Activated CD4-positive, alpha-beta memory T cell treated with anti-CD3 and anti-CD28 coated beads, Interleukin-2, amount 10 ng/mL, durations not matched to agents 7 days and 5 days (primary cell): ENCODE results near the gene NSUN2. TPM values are rescaled to one million over a fixed set of nuclear protein-coding genes. Genes with fewer than 3 reads are reported as not detected.

Experiments
- CTCF ChIA-PET: fragments of 350-600 bp; sonication (Branson Sonifier 250); formaldehyde crosslinking; loops from one replicate; lab custom pipeline; 2021; ENCODE audit warnings: antibody characterized with exemption, inconsistent platforms; lab: Charles Lee
- POLR2A ChIA-PET: fragments of 350-600 bp; sonication (Branson Sonifier 250); formaldehyde crosslinking; loops from one replicate; lab custom pipeline; 2021; ENCODE audit warnings: antibody characterized with exemption; lab: Charles Lee
- DNase-seq: peaks from one replicate; pipeline ENCODE4 v3.0.0-alpha.2; 2020
- H3K27ac Mint-ChIP-seq: one replicate; pipeline ENCODE4 v1.8.0; 2021; ENCODE audit warnings: mild to moderate bottlenecking, mixed read lengths
- H3K27me3 Mint-ChIP-seq: one replicate; pipeline ENCODE4 v1.8.0; 2021; ENCODE audit warnings: mixed read lengths
- H3K36me3 Mint-ChIP-seq: one replicate; pipeline ENCODE4 v1.8.0; 2021; ENCODE audit warnings: low read depth, mixed read lengths
- H3K4me1 Mint-ChIP-seq: one replicate; pipeline ENCODE4 v1.8.0; 2021; ENCODE audit warnings: mixed read lengths
- H3K4me3 Mint-ChIP-seq: one replicate; pipeline ENCODE4 v1.8.0; 2021; ENCODE audit warnings: mild to moderate bottlenecking, mixed read lengths
- H3K9me3 Mint-ChIP-seq: one replicate; pipeline ENCODE4 v1.8.0; 2021; ENCODE audit warnings: mixed read lengths
- total RNA-seq, 2 experiments: library from RNA; stranded (reverse); gene quantifications; one replicate each; pipeline ENCODE4 v1.2.3, GENCODE V29; 2021

NSUN2 gene
- total RNA-seq, 2 experiments from 2014 or later, result 63.5 to 73.3 TPM

DNA sequence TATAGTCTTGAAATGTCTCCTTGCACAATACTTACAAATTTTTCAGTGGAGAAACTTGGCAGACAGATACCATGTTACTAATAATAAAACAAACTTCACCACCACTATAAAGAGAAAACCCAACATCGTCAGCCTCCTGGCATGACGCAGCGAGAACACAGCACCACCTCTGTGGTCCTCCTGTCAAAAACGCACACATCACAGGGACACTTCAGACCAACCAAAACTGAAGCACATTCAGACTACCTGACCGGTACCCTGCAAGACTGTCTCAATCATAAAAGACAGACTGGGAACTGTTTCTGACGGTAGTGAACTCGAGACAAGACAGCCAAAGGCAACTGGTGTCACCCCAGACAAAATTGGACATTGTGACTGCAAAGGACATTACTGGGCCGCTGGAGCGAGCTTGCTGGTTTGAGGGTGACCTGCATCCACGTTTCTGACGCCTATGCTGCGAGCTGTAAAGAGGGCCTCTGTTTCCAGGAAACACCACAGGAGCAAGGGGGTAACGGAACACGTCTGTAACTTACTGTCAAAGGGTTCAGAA, 34.4 kb downstream of the NSUN2 start:
- H3K4me3 Mint-ChIP-seq, result no peak overlapping the region

GRCh38 chr5:6597557-6597956, 35.3 kb downstream of the NSUN2 start:
- no peak for DNase-seq
- Mint-ChIP-seq H3K27ac (no peak overlapping the region), H3K27me3 (no peaks in the 10 kb centered on the region), H3K36me3 (peaks cover 65% of the 10 kb centered on the region), H3K4me1 (no peaks in the 10 kb centered on the region), H3K4me3 (no peak overlapping the region), H3K9me3 (no peaks in the 10 kb centered on the region)
- POLR2A ChIA-PET, result no interaction called here
- CTCF ChIA-PET, result no interaction called here

More for the DNA sequence above, 34.4 kb downstream of the NSUN2 start:
- peaks cover 71% of the 10 kb centered on the region for H3K36me3 Mint-ChIP-seq
- no peak for DNase-seq
- ChIA-PET CTCF (no interaction called here), POLR2A (no interaction called here)
- no peaks in the 10 kb centered on the region for H3K27me3 Mint-ChIP-seq
- H3K9me3 Mint-ChIP-seq, result no peaks in the 10 kb centered on the region
- no peaks in the 10 kb centered on the region for H3K4me1 Mint-ChIP-seq
- no peak overlapping the region for H3K27ac Mint-ChIP-seq

GRCh38 chr5:6596388-6596787, 36.5 kb downstream of the NSUN2 start:
- Mint-ChIP-seq H3K27ac (no peak overlapping the region), H3K4me3 (no peak overlapping the region), H3K36me3 (peaks cover 53% of the 10 kb centered on the region), H3K27me3 (no peaks in the 10 kb centered on the region), H3K9me3 (no peaks in the 10 kb centered on the region), H3K4me1 (no peaks in the 10 kb centered on the region)
- no peak for DNase-seq
- ChIA-PET CTCF (no interaction called here), POLR2A (no interaction called here)

DNA sequence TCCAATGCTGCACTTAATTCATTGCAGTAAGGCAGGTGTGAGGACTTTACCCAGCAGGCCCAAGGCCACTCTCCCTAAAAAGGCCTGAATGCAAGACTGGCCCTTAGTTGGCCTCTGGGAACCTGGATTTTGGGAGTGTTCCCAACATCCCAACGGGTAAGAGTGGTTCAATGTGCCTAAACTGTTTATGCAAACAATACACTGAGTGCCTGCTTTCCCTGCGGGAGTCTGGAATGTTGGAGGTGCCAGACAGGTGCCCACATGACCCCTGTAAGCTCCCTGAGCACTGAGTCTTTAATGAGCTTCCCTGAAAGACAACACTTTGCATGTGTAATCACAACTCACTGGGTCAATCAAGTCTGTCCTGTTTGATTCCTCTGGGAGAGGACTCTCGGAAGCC, 37.4 kb downstream of the NSUN2 start:
- no peaks in the 10 kb centered on the region for H3K4me1 Mint-ChIP-seq
- DNase-seq, result no peak
- POLR2A ChIA-PET, result no interaction called here

DNA sequence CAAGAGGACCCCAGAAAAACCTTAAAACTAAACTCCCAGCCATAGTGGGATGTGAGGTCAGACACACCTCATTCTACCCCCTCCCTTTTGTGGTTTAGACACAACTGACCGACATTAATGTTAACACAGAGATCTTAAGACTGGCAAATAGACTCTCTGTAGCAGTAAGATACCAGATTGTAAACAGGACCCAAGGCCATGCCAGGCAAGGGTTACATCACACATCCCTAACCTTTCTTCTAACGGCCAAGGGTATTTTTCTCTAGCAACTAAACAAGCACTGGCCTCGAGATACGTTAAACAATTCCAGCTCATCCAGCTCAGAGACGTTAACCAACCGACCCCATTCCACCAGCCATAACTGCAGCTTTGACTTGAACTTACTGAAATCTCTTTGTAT, 38.8 kb downstream of the NSUN2 start:
- POLR2A ChIA-PET, result no interaction called here
- Mint-ChIP-seq H3K4me1 (no peaks in the 10 kb centered on the region), H3K36me3 (peaks cover 31% of the 10 kb centered on the region), H3K27ac (no peak overlapping the region), H3K27me3 (no peaks in the 10 kb centered on the region), H3K4me3 (no peak overlapping the region), H3K9me3 (no peaks in the 10 kb centered on the region)
- CTCF ChIA-PET, result no interaction called here
- DNase-seq, result no peak

More for the DNA sequence above, 37.4 kb downstream of the NSUN2 start:
- H3K4me3 Mint-ChIP-seq, result no peak overlapping the region
- H3K9me3 Mint-ChIP-seq, result no peaks in the 10 kb centered on the region
- H3K27me3 Mint-ChIP-seq, result no peaks in the 10 kb centered on the region
- no peak overlapping the region for H3K27ac Mint-ChIP-seq
- peaks cover 43% of the 10 kb centered on the region for H3K36me3 Mint-ChIP-seq
- CTCF ChIA-PET, result no interaction called here

GRCh38 chr5:6593148-6594016, 39.5 kb downstream of the NSUN2 start:
- CTCF ChIA-PET, result no interaction called here
- H3K36me3 Mint-ChIP-seq, result peaks cover 26% of the 10 kb centered on the region
- H3K27me3 Mint-ChIP-seq, result no peaks in the 10 kb centered on the region
- POLR2A ChIA-PET, result no interaction called here
- no peak for DNase-seq
- no peaks in the 10 kb centered on the region for H3K9me3 Mint-ChIP-seq
- no peaks in the 10 kb centered on the region for H3K4me1 Mint-ChIP-seq
- no peak overlapping the region for H3K27ac Mint-ChIP-seq
- H3K4me3 Mint-ChIP-seq, result no peak overlapping the region

DNA sequence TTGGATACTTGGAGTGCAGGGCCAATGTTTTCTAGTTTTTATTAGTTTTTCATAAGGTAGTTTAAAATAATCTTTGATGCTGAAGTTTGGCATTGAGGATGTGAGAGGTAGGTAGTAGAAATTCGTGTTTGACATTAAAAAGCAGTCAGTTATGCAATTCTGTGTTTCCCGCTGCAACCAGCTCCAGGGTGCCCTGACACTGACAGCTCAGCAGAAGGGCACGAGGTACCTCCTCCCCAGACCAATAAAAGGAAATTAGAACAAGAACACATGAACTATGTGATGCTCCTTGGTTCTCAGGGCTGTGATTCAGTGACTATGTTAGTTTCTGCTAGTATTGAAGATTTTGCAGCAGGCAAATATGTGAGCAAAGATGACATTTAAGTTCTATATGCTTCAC, 40.2 kb downstream of the NSUN2 start:
- Mint-ChIP-seq H3K4me1 (no peaks in the 10 kb centered on the region), H3K36me3 (peaks cover 18% of the 10 kb centered on the region), H3K27ac (no peak overlapping the region), H3K27me3 (no peaks in the 10 kb centered on the region), H3K4me3 (no peak overlapping the region), H3K9me3 (no peaks in the 10 kb centered on the region)
- no peak for DNase-seq
- ChIA-PET POLR2A (no interaction called here), CTCF (no interaction called here)

- H3K27me3 Mint-ChIP-seq, result peaks cover 3% of the 10 kb centered on the region
- CTCF ChIA-PET, result no interaction called here
- H3K9me3 Mint-ChIP-seq, result no peaks in the 10 kb centered on the region
- H3K27ac Mint-ChIP-seq, result no peak overlapping the region
- no peak overlapping the region for H3K4me3 Mint-ChIP-seq
- H3K4me1 Mint-ChIP-seq, result no peaks in the 10 kb centered on the region
- peaks cover 10% of the 10 kb centered on the region for H3K36me3 Mint-ChIP-seq
- POLR2A ChIA-PET, result no interaction called here
- no peak for DNase-seq
Observed at GRCh38 chr5:6591671-6592288, 41.1 kb downstream of the NSUN2 start.

GRCh38 chr5:6590581-6590980, 42.3 kb downstream of the NSUN2 start:
- H3K27ac Mint-ChIP-seq, result no peak overlapping the region
- CTCF ChIA-PET, result no interaction called here
- H3K9me3 Mint-ChIP-seq, result no peaks in the 10 kb centered on the region
- POLR2A ChIA-PET, result no interaction called here
- H3K4me3 Mint-ChIP-seq, result no peak overlapping the region
- DNase-seq, result no peak
- no peaks in the 10 kb centered on the region for H3K4me1 Mint-ChIP-seq
- peaks cover 7% of the 10 kb centered on the region for H3K27me3 Mint-ChIP-seq
- H3K36me3 Mint-ChIP-seq, result no peaks in the 10 kb centered on the region

DNA sequence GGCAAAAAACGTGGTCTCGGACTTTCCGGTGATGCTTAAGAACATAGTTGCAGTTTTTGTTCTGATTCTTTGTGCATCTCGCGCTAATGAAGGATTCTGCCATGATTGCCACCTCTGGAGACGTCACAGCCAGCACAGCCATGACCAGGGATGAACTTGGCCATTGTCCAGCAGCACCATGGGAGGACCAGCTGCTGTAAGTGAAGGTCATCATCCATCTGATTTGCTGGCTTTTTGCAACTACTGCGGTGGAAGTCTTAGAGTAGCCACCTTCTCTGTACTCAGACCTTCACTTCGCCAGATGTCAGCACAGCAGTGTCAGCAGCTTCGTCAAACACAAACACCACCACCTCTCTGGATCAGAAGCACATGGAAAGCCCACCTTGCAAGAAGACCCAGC, 45.7 kb downstream of the NSUN2 start:
- ChIA-PET CTCF (interaction anchor here (1.0 kb wide), 1 partner anchor 158 kb away, joined by 3 read pairs; no protein-coding TSS in a partner anchor), POLR2A (no interaction called here)
- no peaks in the 10 kb centered on the region for H3K9me3 Mint-ChIP-seq
- H3K4me1 Mint-ChIP-seq, result peaks cover 9% of the 10 kb centered on the region
- H3K4me3 Mint-ChIP-seq, result no peak overlapping the region
- no peaks in the 10 kb centered on the region for H3K36me3 Mint-ChIP-seq
- no peak overlapping the region for H3K27ac Mint-ChIP-seq
- DNase-seq, result no peak
- peaks cover 28% of the 10 kb centered on the region for H3K27me3 Mint-ChIP-seq

- H3K36me3 Mint-ChIP-seq, result no peaks in the 10 kb centered on the region
- no peak overlapping the region for H3K4me3 Mint-ChIP-seq
- ChIA-PET CTCF (interaction anchor here (1.3 kb wide), 1 partner anchor 9 kb away, joined by 3 read pairs; no protein-coding TSS in a partner anchor), POLR2A (no interaction called here)
- H3K27me3 Mint-ChIP-seq, result peaks cover 33% of the 10 kb centered on the region
- no peak overlapping the region for H3K27ac Mint-ChIP-seq
- H3K4me1 Mint-ChIP-seq, result peaks cover 9% of the 10 kb centered on the region
- DNase-seq, result no peak
- no peaks in the 10 kb centered on the region for H3K9me3 Mint-ChIP-seq
Observed at GRCh38 chr5:6586647-6587042, 46.2 kb downstream of the NSUN2 start.

DNA sequence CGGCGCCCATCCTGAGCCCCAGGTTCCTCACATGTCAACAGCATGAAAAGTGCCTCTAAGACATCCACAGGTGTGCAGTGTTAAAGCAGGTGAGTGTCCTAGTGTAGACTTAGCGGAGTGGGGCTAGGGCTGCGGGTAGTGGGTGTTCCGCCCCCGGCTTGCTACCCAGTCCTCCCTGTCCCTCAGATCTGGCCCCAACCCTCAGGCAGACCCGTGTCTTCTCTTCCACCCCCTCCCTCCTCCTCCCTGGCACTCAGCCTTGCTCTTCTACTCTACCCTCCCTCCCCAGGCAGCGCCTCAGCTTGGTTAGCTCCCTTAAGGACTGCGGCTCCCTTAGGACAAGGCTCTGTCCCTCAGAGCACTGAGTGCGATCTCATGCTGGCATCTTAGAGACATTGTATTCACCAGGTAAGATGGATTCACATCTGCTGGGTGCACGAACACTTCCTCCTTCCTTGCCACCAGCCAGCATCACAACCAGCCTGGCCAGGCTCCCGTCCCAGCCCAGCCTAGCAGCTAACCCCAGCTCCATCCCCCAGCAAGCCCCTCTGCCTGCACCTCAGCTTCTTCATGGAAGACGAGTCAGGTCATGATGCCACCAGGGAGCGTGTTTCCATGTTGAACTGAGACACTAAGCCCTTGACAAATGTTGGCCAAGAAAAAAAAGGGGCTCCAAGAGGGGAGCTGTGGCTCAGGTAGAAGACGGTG, 46.8 kb downstream of the NSUN2 start:
- H3K4me1 Mint-ChIP-seq, result peaks cover 9% of the 10 kb centered on the region
- H3K9me3 Mint-ChIP-seq, result no peaks in the 10 kb centered on the region
- ChIA-PET CTCF (interaction anchor here (1.3 kb wide), 1 partner anchor 9 kb away, joined by 3 read pairs; no protein-coding TSS in a partner anchor), POLR2A (no interaction called here)
- no peak overlapping the region for H3K4me3 Mint-ChIP-seq
- DNase-seq, result no peak
- peaks cover 38% of the 10 kb centered on the region for H3K27me3 Mint-ChIP-seq
- H3K27ac Mint-ChIP-seq, result no peak overlapping the region
- H3K36me3 Mint-ChIP-seq, result no peaks in the 10 kb centered on the region

- H3K36me3 Mint-ChIP-seq, result no peaks in the 10 kb centered on the region
- no peak overlapping the region for H3K27ac Mint-ChIP-seq
- H3K4me1 Mint-ChIP-seq, result peaks cover 9% of the 10 kb centered on the region
- H3K27me3 Mint-ChIP-seq, result peaks cover 44% of the 10 kb centered on the region
- no peak for DNase-seq
- no peak overlapping the region for H3K4me3 Mint-ChIP-seq
- ChIA-PET CTCF (interaction anchor here (1.2 kb wide), 1 partner anchor 160 kb away, joined by 3 read pairs; no protein-coding TSS in a partner anchor), POLR2A (no interaction called here)
- H3K9me3 Mint-ChIP-seq, result no peaks in the 10 kb centered on the region
Observed at GRCh38 chr5:6585168-6585567, 47.7 kb downstream of the NSUN2 start.
